ENCODE measurements around the gene BTBD10. TPM values are rescaled to one million over a fixed set of nuclear protein-coding genes. Genes with fewer than 3 reads are reported as not detected.

Gene BTBD10
- total and polyA plus RNA-seq, 4 donors, result 3.7 to 12.7 (median 8.8) TPM

DNA sequence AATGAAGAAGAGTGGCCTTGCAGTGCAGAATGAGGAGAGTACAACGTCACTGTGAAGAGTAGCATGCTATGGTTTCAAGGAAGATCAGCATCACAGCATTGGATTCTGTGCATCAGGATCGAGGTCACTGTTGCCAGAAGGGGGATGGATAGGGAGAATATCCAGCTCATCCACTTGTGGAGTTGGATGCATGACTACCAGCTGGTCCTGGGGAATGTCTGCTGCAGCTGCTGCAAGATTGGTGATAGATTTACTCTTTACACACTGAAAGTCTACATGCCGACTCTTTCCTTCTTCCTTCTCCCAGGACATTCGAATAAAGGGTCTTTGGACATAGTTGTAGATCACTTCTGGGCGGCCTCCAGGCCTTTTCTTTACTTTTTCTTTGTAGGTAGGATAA is 74.3 kb downstream of the BTBD10 start:
- Histone ChIP-seq H3K4me1 (ENCODE audit: control insufficient read depth in 4 of 4, insufficient read depth in 4 of 4, low read length in 3 of 4) (no peaks in the 10 kb centered on the region), H3K27me3 (ENCODE audit: control insufficient read depth in 4 of 4, insufficient read depth in 4 of 4, low read length in 3 of 4) (no peaks in the 10 kb centered on the region), H3K27ac (ENCODE audit: low read depth in 1 of 2, low read length in 2 of 2) (no peak overlapping the region), H3K36me3 (ENCODE audit: control insufficient read depth in 4 of 4, insufficient read depth in 3 of 4, low read depth in 1 of 4, low read length in 3 of 4) (peaks cover 1 to 32% (median 26%) of the 10 kb centered on the region in 4 donors), H3K9ac (ENCODE audit: low read depth in 1 of 2, low read length in 2 of 2) (no peak overlapping the region), H3K9me3 (ENCODE audit: control insufficient read depth in 4 of 4, low read length in 3 of 4) (no peaks in the 10 kb centered on the region), H3K4me3 (ENCODE audit: low read depth in 1 of 3, low read length in 3 of 3) (no peak overlapping the region)
- 93% methylated on average over 5 of the region's 5 CpGs for WGBS
- TF ChIP-seq, protein P1, sequence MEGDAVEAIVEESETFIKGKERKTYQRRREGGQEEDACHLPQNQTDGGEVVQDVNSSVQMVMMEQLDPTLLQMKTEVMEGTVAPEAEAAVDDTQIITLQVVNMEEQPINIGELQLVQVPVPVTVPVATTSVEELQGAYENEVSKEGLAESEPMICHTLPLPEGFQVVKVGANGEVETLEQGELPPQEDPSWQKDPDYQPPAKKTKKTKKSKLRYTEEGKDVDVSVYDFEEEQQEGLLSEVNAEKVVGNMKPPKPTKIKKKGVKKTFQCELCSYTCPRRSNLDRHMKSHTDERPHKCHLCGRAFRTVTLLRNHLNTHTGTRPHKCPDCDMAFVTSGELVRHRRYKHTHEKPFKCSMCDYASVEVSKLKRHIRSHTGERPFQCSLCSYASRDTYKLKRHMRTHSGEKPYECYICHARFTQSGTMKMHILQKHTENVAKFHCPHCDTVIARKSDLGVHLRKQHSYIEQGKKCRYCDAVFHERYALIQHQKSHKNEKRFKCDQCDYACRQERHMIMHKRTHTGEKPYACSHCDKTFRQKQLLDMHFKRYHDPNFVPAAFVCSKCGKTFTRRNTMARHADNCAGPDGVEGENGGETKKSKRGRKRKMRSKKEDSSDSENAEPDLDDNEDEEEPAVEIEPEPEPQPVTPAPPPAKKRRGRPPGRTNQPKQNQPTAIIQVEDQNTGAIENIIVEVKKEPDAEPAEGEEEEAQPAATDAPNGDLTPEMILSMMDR (IDR thresholded peaks at IDR 0.05; ENCODE audit: low read depth, low read length, missing input control), result no peak
- TF ChIP-seq GABPA (IDR thresholded peaks at IDR 0.05 in 1 of 2, conservative IDR thresholded peaks at IDR 0.05 in 1 of 2) (no peak), RAD21 (IDR thresholded peaks at IDR 0.05) (no peak), HNF4G (IDR thresholded peaks at IDR 0.05) (no peak), FOXA2 (IDR thresholded peaks at IDR 0.05) (no peak), JUND (IDR thresholded peaks at IDR 0.05) (no peak), RXRA (IDR thresholded peaks at IDR 0.05) (no peak), FOXA1 (IDR thresholded peaks at IDR 0.05) (no peak)
- TF ChIP-seq, protein P2, sequence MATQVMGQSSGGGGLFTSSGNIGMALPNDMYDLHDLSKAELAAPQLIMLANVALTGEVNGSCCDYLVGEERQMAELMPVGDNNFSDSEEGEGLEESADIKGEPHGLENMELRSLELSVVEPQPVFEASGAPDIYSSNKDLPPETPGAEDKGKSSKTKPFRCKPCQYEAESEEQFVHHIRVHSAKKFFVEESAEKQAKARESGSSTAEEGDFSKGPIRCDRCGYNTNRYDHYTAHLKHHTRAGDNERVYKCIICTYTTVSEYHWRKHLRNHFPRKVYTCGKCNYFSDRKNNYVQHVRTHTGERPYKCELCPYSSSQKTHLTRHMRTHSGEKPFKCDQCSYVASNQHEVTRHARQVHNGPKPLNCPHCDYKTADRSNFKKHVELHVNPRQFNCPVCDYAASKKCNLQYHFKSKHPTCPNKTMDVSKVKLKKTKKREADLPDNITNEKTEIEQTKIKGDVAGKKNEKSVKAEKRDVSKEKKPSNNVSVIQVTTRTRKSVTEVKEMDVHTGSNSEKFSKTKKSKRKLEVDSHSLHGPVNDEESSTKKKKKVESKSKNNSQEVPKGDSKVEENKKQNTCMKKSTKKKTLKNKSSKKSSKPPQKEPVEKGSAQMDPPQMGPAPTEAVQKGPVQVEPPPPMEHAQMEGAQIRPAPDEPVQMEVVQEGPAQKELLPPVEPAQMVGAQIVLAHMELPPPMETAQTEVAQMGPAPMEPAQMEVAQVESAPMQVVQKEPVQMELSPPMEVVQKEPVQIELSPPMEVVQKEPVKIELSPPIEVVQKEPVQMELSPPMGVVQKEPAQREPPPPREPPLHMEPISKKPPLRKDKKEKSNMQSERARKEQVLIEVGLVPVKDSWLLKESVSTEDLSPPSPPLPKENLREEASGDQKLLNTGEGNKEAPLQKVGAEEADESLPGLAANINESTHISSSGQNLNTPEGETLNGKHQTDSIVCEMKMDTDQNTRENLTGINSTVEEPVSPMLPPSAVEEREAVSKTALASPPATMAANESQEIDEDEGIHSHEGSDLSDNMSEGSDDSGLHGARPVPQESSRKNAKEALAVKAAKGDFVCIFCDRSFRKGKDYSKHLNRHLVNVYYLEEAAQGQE (IDR thresholded peaks at IDR 0.05), result no peak
- TF ChIP-seq, protein P3, sequence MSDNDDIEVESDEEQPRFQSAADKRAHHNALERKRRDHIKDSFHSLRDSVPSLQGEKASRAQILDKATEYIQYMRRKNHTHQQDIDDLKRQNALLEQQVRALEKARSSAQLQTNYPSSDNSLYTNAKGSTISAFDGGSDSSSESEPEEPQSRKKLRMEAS (IDR thresholded peaks at IDR 0.05), result no peak
- TF ChIP-seq, protein P4, sequence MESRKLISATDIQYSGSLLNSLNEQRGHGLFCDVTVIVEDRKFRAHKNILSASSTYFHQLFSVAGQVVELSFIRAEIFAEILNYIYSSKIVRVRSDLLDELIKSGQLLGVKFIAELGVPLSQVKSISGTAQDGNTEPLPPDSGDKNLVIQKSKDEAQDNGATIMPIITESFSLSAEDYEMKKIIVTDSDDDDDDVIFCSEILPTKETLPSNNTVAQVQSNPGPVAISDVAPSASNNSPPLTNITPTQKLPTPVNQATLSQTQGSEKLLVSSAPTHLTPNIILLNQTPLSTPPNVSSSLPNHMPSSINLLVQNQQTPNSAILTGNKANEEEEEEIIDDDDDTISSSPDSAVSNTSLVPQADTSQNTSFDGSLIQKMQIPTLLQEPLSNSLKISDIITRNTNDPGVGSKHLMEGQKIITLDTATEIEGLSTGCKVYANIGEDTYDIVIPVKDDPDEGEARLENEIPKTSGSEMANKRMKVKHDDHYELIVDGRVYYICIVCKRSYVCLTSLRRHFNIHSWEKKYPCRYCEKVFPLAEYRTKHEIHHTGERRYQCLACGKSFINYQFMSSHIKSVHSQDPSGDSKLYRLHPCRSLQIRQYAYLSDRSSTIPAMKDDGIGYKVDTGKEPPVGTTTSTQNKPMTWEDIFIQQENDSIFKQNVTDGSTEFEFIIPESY (IDR thresholded peaks at IDR 0.05), result no peak
- DNase-seq (ENCODE audit: low spot score), result no peak

DNA sequence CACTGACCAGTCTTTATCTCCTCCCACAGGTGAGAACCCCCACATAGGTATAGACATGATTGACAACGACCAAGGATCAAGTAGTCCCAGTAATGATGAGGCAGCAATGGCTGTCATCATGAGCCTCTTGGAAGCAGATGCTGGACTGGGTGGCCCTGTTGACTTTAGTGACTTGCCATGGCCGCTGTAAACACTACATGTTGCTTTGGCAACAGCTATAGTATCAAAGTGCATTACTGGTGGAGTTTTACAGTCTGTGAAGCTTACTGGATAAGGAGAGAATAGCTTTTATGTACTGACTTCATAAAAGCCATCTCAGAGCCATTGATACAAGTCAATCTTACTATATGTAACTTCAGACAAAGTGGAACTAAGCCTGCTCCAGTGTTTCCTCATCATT is 76.5 kb downstream of the BTBD10 start:
- H3K4me1 ChIP-seq (ENCODE audit: control insufficient read depth in 4 of 4, insufficient read depth in 4 of 4, low read length in 3 of 4), result no peaks in the 10 kb centered on the region
- no peaks in the 10 kb centered on the region for H3K9me3 ChIP-seq (ENCODE audit: control insufficient read depth in 4 of 4, low read length in 3 of 4)
- H3K4me3 ChIP-seq (ENCODE audit: low read depth in 1 of 3, low read length in 3 of 3), result no peak overlapping the region
- H3K27me3 ChIP-seq (ENCODE audit: control insufficient read depth in 4 of 4, insufficient read depth in 4 of 4, low read length in 3 of 4), result no peaks in the 10 kb centered on the region
- H3K36me3 ChIP-seq (ENCODE audit: control insufficient read depth in 4 of 4, insufficient read depth in 3 of 4, low read depth in 1 of 4, low read length in 3 of 4), result peaks cover 5 to 46% (median 34%) of the 10 kb centered on the region in 4 donors
- peak; percentile 13 for TF ChIP-seq FOXA2 (IDR thresholded peaks at IDR 0.05)
- no peak for TF ChIP-seq YY1 (IDR thresholded peaks at IDR 0.05)
- H3K9ac ChIP-seq (ENCODE audit: low read depth in 1 of 2, low read length in 2 of 2), result no peak overlapping the region
- no peak overlapping the region for H3K27ac ChIP-seq (ENCODE audit: low read depth in 1 of 2, low read length in 2 of 2)
- no peak for DNase-seq (ENCODE audit: low spot score)
- WGBS, result 60% methylated on average over 2 of the region's 2 CpGs
